ENCODE measurements around the gene WNT2B.

The WNT2B gene

GRCh38 chr1:112505400-112505785 is 3.4 kb upstream of the WNT2B start:
- DNase-seq = no peak

DNA sequence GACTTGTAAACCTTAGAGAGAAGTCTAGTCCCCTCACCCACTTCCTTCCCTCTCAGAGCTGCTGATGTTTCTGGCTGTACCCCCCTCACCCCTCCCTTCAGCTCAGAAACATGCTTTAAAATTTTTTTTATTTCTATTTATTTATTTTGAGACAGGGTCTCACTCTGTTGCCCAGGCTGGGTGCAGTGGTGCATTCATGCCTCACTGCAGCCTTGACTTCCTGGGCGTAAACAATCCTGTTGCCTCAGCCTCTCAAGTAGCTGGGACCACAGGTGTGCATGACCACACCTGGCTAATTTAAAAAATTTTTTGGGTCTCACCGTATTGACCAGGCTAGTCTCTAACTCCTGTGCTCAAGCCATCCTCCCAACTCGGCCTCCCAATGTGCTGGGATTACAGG is 2.9 kb upstream of the WNT2B start:
- no peak for DNase-seq

- no peak for DNase-seq
Measured at GRCh38 chr1:112506306-112506705, 2.5 kb upstream of the WNT2B start.

GRCh38 chr1:112506731-112507130 is 2.0 kb upstream of the WNT2B start:
- no peak for DNase-seq

DNA sequence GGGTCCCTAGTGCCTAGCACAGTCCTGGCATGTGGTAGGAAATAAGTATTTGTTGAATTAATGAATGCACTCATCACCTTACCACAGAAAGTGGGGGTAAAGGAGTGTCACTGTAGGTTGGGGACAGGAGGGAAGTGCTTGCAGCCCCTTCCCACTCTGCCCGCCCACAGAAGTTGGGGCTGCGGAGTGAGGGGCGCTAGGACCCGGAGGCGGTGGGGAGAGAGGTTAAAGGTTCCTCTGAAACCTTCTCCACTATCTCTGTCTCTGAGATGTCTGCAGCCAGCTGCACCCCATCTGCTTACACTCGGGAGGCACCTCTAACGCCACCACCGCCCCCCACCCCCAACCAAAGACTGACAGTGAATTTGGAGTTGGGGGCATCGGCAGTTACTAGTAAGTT is 1.4 kb upstream of the WNT2B start:
- DNase-seq = no peak

DNA sequence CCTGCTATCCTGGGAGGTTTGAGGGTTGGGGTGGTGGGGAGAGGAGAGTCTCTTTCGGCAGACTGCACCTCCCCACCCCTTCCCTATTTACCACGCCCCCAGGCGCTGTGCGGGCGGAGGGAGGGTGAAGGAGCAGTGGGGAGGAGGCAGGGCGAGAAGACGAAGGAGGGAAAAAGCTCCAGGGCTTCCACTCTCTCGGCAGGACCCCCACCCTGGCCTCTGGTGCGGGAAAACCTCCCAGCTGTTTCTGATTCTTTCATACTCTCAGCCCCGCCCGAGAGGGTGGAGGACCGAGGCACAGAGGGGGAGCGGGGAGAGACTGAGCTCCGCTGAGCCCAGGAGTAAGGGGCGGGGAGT is 866 bp upstream of the WNT2B start:
- DNase-seq = no peak

DNA sequence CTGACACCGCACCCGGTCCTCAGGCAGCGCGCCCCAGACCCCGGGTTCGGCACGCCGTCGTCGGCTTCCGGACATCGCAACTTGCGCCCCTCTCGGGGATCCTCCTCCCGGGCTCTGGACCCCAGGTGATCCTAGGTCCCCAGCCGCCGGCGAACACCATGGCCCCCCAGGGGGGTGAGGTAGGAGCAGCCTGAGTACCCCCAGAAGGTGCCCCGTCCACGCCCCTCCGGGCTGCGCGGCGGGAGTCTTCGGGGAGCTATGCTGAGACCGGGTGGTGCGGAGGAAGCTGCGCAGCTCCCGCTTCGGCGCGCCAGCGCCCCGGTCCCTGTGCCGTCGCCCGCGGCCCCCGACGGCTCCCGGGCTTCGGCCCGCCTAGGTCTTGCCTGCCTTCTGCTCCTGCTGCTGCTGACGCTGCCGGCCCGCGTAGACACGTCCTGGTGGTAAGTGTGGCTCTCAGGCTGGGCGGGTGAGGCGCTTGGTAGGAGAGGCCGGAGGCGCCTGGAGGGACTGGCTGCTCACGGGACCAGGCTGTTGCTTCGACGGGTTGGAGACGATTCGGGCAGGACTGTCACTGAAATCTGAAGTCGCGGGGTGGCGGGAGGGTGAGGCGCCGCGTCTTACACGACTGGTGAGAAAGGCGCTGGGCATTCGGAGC is 367 bp downstream of the WNT2B start:
- DNase-seq = no peak

GRCh38 chr1:112509660-112510178 is 954 bp downstream of the WNT2B start:
- no peak for DNase-seq

GRCh38 chr1:112510340-112510739 is 1.6 kb downstream of the WNT2B start:
- no peak for DNase-seq

DNA sequence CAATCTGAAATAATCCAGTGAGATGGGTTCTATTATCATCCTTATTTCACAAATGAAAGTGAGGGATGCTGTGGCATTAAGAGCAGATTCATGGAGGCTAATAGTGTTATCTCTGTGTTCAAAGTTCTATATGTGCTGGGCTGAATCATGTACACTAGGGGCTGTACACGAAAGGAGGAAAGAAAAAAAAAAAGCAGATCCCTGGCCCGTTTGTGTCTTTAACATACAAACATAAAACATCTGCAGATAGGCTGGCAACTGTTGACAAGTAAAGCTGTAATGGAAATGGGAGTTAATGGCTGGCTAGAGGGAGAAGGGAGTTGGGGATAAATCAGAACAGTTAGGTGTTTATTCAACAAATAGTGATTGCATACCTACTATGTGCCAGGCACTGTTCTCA is 3.1 kb downstream of the WNT2B start:
- DNase-seq = no peak

- no peak for DNase-seq
Measured at GRCh38 chr1:112513112-112513870, 4.5 kb downstream of the WNT2B start.

- DNase-seq = no peak
Measured at GRCh38 chr1:112514901-112515300, 6.1 kb downstream of the WNT2B start.

- DNase-seq = no peak
Measured at GRCh38 chr1:112515311-112516009, 6.7 kb downstream of the WNT2B start.

- no peak for DNase-seq
Measured at GRCh38 chr1:112516141-112516540, 7.4 kb downstream of the WNT2B start.

- DNase-seq = no peak
Measured at GRCh38 chr1:112517231-112517630, 8.5 kb downstream of the WNT2B start.

GRCh38 chr1:112517646-112518045 is 8.9 kb downstream of the WNT2B start:
- DNase-seq = no peak

- DNase-seq = no peak
Measured at GRCh38 chr1:112518186-112518585, 9.4 kb downstream of the WNT2B start.

DNA sequence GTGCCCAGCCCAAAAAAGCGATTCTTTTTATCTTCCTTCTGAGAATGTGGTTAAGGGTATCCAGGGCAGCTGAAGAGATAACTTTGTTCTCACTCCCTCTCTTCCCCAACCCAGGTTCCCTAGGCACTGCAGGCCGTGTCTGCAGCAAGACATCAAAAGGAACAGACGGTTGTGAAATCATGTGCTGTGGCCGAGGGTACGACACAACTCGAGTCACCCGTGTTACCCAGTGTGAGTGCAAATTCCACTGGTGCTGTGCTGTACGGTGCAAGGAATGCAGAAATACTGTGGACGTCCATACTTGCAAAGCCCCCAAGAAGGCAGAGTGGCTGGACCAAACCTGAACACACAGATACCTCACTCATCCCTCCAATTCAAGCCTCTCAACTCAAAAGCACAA is 11.4 kb downstream of the WNT2B start:
- no peak for DNase-seq

DNA sequence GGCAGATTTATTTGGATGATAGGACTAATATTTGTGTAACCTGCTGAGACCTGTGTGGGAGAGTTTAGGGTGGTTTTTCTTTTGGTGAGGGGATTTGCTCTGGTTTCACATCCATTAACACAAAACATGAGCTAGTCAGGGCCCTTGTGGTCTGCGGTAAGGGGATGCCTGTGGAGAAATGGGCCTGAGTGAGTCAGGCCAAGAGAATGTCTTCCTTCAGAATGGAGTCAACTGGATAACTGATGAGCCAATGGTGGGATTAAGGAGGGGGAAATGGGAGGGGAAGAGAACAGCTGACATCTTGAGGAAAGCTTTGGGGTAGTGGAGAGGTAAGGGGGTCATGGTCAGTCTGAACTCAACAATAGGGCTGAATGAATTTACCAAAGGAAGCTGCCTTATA is 13.9 kb downstream of the WNT2B start:
- DNase-seq = no peak

GRCh38 chr1:112524251-112524650 is 15.5 kb downstream of the WNT2B start:
- no peak for DNase-seq

DNA sequence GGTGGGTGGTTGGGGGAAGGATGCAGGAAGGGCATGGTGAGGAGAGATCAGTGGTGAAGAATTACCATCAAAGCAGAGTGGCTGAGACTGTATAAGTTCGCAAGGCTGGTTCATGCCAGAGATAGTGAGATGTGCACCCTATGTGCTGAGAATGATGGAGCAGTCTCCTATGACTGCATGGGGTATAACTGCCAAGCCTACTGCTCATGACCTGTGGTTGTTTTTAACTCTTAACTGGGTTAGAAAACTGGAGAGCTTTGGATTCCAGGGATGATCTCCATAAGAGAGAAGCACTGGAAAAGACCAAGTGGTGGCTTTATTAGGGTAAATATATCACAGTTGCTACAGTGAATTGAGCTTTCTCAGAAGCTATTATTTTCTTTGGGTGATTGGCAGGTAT is 16.2 kb downstream of the WNT2B start:
- no peak for DNase-seq

DNA sequence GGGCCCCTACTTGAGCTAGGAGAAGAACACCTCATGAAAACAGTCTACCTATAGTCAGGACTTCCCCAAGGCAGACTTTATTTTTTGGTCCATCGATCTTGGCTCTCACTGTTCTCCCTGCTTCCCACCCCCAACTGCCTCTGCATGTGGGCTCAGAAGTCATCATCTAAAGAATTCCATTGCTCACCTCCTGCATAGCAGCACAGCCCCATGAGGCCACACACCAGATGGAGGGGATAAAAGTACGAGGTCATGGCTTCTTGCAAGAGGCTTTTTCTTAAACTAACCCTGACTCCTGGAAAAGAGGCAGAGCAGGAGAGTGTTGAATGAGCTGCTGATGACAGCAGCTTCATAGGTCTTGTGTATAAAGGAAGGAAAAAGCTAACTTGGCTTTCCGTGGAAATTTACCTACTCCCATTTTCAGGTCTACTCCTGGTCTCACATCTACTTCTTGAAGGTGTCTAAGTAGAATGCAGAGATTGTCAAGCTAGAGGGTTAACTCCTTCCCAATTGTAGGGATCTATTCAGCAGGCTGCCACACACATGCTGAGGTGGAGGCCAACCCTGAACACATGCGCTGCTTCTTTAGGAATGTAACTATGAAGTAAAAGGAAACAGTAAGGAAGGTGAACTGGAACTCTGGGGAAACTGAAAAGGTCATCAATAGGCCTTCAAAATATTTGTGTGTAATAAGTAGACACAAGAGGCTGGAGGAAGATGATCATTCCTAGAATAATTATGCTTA is 18.7 kb downstream of the WNT2B start:
- no peak for DNase-seq

- no peak for DNase-seq
Measured at GRCh38 chr1:112528076-112528475, 19.3 kb downstream of the WNT2B start.
